Neuronal stem cell (in vitro differentiated cells): ENCODE data around the gene KCNT2.
"Not testable (repeated sequence)": the region's sequence is repeated elsewhere in the genome, so short reads cannot be mapped to it uniquely, and the experiment has no call there.

Source experiments
- DNase-seq: peaks from one replicate; pipeline ENCODE4 v3.0.0-alpha.2; 2013; ENCODE audit warnings: low spot score
- H2AFZ ChIP-seq: one replicate; pipeline ENCODE4 v1.6.1; 2013; ENCODE audit warnings: mild to moderate bottlenecking, low read length, inconsistent platforms
- H2AK5ac ChIP-seq: 2 replicates; pipeline ENCODE4 v1.6.1; 2013; ENCODE audit warnings: low read depth, mild to moderate bottlenecking, inconsistent platforms, low read length, moderate library complexity, mixed read lengths
- H2BK120ac ChIP-seq: 2 replicates; pipeline ENCODE4 v1.6.1; 2013; ENCODE audit warnings: low read depth, mild to moderate bottlenecking, inconsistent platforms, low read length, moderate library complexity, mixed read lengths
- H2BK12ac ChIP-seq: one replicate; pipeline ENCODE4 v1.6.1; 2013; ENCODE audit warnings: low read length, inconsistent platforms
- H2BK15ac ChIP-seq: 2 replicates; pipeline ENCODE4 v1.6.1; 2013; ENCODE audit warnings: mild to moderate bottlenecking, low read length, inconsistent platforms, mixed read lengths
- H2BK5ac ChIP-seq: one replicate; pipeline ENCODE4 v1.6.1; 2013; ENCODE audit warnings: inconsistent platforms, mild to moderate bottlenecking, low read length, moderate library complexity
- H3K14ac ChIP-seq: one replicate; pipeline ENCODE4 v1.6.1; 2013; ENCODE audit warnings: low read length, inconsistent platforms
- H3K18ac ChIP-seq: 2 replicates; pipeline ENCODE4 v1.6.1; 2013; ENCODE audit warnings: low read length, inconsistent platforms
- H3K23ac ChIP-seq: 2 replicates; pipeline ENCODE4 v1.6.1; 2013; ENCODE audit warnings: low read depth, mild to moderate bottlenecking, mixed read lengths, low read length, inconsistent platforms; ENCODE audit not compliant: poor library complexity
- H3K27ac ChIP-seq: replicated peaks from 3 replicates; pipeline ENCODE4 v1.5.1; 2013; ENCODE audit warnings: low read length, inconsistent platforms
- H3K27me3 ChIP-seq, 3 experiments: 2 replicates each; pipeline ENCODE4 v1.6.1; 2013; ENCODE audit warnings: low read length in 3 of 3, mild to moderate bottlenecking in 2 of 3, inconsistent platforms in 1 of 3, low read depth in 1 of 3, mixed read lengths in 1 of 3, moderate library complexity in 1 of 3; ENCODE audit not compliant: control insufficient read depth in 3 of 3, insufficient read depth in 3 of 3
- H3K36me3 ChIP-seq, 2 donors: replicated peaks in 1 of 2; 2 replicates each; pipeline ENCODE4 v1.6.1; 2013; ENCODE audit warnings: low read length in 2 of 2; ENCODE audit not compliant: control insufficient read depth in 2 of 2, insufficient read depth in 2 of 2
- H3K4ac ChIP-seq: 2 replicates; pipeline ENCODE4 v1.6.1; 2013; ENCODE audit warnings: inconsistent platforms, mild to moderate bottlenecking, low read length, moderate library complexity
- H3K4me1 ChIP-seq, 2 donors: 1 replicate in 1 of 2; 2 replicates in 1 of 2; pipeline ENCODE4 v1.6.1; 2013; ENCODE audit warnings: low read length in 2 of 2, low read depth in 1 of 2; ENCODE audit not compliant: control insufficient read depth in 2 of 2, insufficient read depth in 1 of 2
- H3K4me2 ChIP-seq: one replicate; pipeline ENCODE4 v1.6.1; 2013; ENCODE audit warnings: mild to moderate bottlenecking, low read length, inconsistent platforms; ENCODE audit not compliant: insufficient read depth, poor library complexity, severe bottlenecking
- H3K4me3 ChIP-seq, 2 donors: 2 replicates each; pipeline ENCODE4 v1.5.1; 2013; ENCODE audit warnings: low read length in 2 of 2, mild to moderate bottlenecking in 2 of 2, inconsistent platforms in 1 of 2, moderate library complexity in 1 of 2
- H3K79me1 ChIP-seq: one replicate; pipeline ENCODE4 v1.6.1; 2013; ENCODE audit warnings: low read depth, mild to moderate bottlenecking, inconsistent platforms, low read length, moderate library complexity
- H3K9ac ChIP-seq: one replicate; pipeline ENCODE4 v1.6.1; 2013; ENCODE audit warnings: mild to moderate bottlenecking, low read depth, low read length, inconsistent platforms; ENCODE audit not compliant: poor library complexity
- H3K9me3 ChIP-seq, 2 donors: replicated peaks in 1 of 2; 2 replicates each; pipeline versions ENCODE3 to v1.6.1; 2013; ENCODE audit warnings: low read length in 2 of 2, mild to moderate bottlenecking in 2 of 2, inconsistent platforms in 1 of 2, low read depth in 1 of 2, mixed read lengths in 1 of 2, moderate library complexity in 1 of 2; ENCODE audit not compliant: control insufficient read depth in 2 of 2, insufficient read depth in 1 of 2
- H4K8ac ChIP-seq: one replicate; pipeline ENCODE4 v1.6.1; 2013; ENCODE audit warnings: low read depth, mild to moderate bottlenecking, inconsistent platforms, low read length, moderate library complexity
- H4K91ac ChIP-seq: one replicate; pipeline ENCODE4 v1.6.1; 2013; ENCODE audit warnings: low read length, low read depth, mild to moderate bottlenecking, inconsistent platforms; ENCODE audit not compliant: poor library complexity
- WGBS, 2 donors: extraction: QIAGEN DNeasy Blood & Tissue Kit; methylation state at CpG; one replicate each; pipeline ENCODE4 v1.1.7; 2013; ENCODE audit warnings: missing lambda C conversion rate in 2 of 2, mixed read lengths in 1 of 2; ENCODE audit not compliant: insufficient read length in 2 of 2, insufficient replicate concordance in 1 of 2; ENCODE audit errors: extremely low coverage in 2 of 2; 5-methylcytosine and 5-hydroxymethylcytosine counted together

Gene KCNT2

GRCh38 chr1:196527919-196528318 is 80.3 kb downstream of the KCNT2 start:
- Histone ChIP-seq H3K14ac (no peak overlapping the region), H2AFZ (no peak overlapping the region), H3K4me1 (no peaks in the 10 kb centered on the region), H4K8ac (no peak overlapping the region), H3K27me3 (no peaks in the 10 kb centered on the region), H3K79me1 (no peaks in the 10 kb centered on the region), H3K9me3 (peaks cover 0 to under 1% of the 10 kb centered on the region in 2 donors), H3K18ac (no peak overlapping the region), H3K4ac (no peak overlapping the region), H2AK5ac (no peak overlapping the region), H2BK120ac (no peak overlapping the region), H3K9ac (no peak overlapping the region), H4K91ac (no peak overlapping the region), H3K36me3 (no peaks in the 10 kb centered on the region), H3K23ac (no peak overlapping the region), H2BK5ac (no peak overlapping the region), H2BK12ac (no peak overlapping the region), H3K4me3 (no peak overlapping the region), H2BK15ac (no peak overlapping the region), H3K4me2 (no peak overlapping the region), H3K27ac (no peak overlapping the region)
- no peak for DNase-seq
- no CpG with 5 or more reads among the region's 2 CpGs for WGBS, 2 donors

GRCh38 chr1:196522574-196523345 is 85.5 kb downstream of the KCNT2 start:
- not testable (repeated sequence) for H3K14ac ChIP-seq, H3K23ac ChIP-seq, DNase-seq, H4K8ac ChIP-seq, H2AK5ac ChIP-seq, H3K27me3 ChIP-seq, H2BK5ac ChIP-seq, H2BK15ac ChIP-seq, H3K4me2 ChIP-seq, H3K79me1 ChIP-seq, H2BK120ac ChIP-seq, H2BK12ac ChIP-seq, H3K27ac ChIP-seq, H3K4me3 ChIP-seq, H3K36me3 ChIP-seq, H2AFZ ChIP-seq, H3K9ac ChIP-seq, H3K18ac ChIP-seq, H4K91ac ChIP-seq, H3K4me1 ChIP-seq, H3K4ac ChIP-seq
- WGBS, 2 donors: no CpG with 5 or more reads among the region's 12 CpGs
- peaks cover 0 to 13% of the 10 kb centered on the region in 2 donors for H3K9me3 ChIP-seq

- H3K4ac ChIP-seq: no peak overlapping the region
- no peak overlapping the region for H2BK5ac ChIP-seq
- H2BK12ac ChIP-seq: no peak overlapping the region
- no peak overlapping the region for H4K91ac ChIP-seq
- no peak overlapping the region for H3K14ac ChIP-seq
- no peak overlapping the region for H3K9ac ChIP-seq
- H2BK120ac ChIP-seq: no peak overlapping the region
- peaks cover 0 to 10% of the 10 kb centered on the region in 2 donors for H3K9me3 ChIP-seq
- no peaks in the 10 kb centered on the region for H3K27me3 ChIP-seq
- H2AK5ac ChIP-seq: no peak overlapping the region
- no peaks in the 10 kb centered on the region for H3K4me1 ChIP-seq
- no peak overlapping the region for H4K8ac ChIP-seq
- DNase-seq: no peak
- no peak overlapping the region for H3K4me2 ChIP-seq
- no peak overlapping the region for H3K27ac ChIP-seq
- no peaks in the 10 kb centered on the region for H3K79me1 ChIP-seq
- H2BK15ac ChIP-seq: no peak overlapping the region
- H3K23ac ChIP-seq: no peak overlapping the region
- H3K36me3 ChIP-seq: no peaks in the 10 kb centered on the region
- H2AFZ ChIP-seq: no peak overlapping the region
- H3K4me3 ChIP-seq: no peak overlapping the region
- H3K18ac ChIP-seq: no peak overlapping the region
These were observed 91.0 kb downstream of the KCNT2 start for GRCh38 chr1:196517193-196517592.

- no peak for DNase-seq
- H3K23ac ChIP-seq: no peak overlapping the region
- H3K27me3 ChIP-seq: no peaks in the 10 kb centered on the region
- no peak overlapping the region for H2AK5ac ChIP-seq
- no peaks in the 10 kb centered on the region for H3K79me1 ChIP-seq
- H3K14ac ChIP-seq: no peak overlapping the region
- WGBS, 2 donors: no CpG with 5 or more reads among the region's 3 CpGs
- H2BK5ac ChIP-seq: no peak overlapping the region
- no peak overlapping the region for H2BK12ac ChIP-seq
- H3K36me3 ChIP-seq: no peaks in the 10 kb centered on the region
- H3K9me3 ChIP-seq: peaks cover 0 to 7% of the 10 kb centered on the region in 2 donors
- H3K18ac ChIP-seq: no peak overlapping the region
- H3K4ac ChIP-seq: no peak overlapping the region
- no peak overlapping the region for H3K4me2 ChIP-seq
- no peak overlapping the region for H4K91ac ChIP-seq
- no peak overlapping the region for H2BK15ac ChIP-seq
- no peak overlapping the region for H3K9ac ChIP-seq
- H2BK120ac ChIP-seq: no peak overlapping the region
- no peak overlapping the region for H2AFZ ChIP-seq
- H3K4me1 ChIP-seq: no peaks in the 10 kb centered on the region
- H4K8ac ChIP-seq: no peak overlapping the region
- no peak overlapping the region for H3K27ac ChIP-seq
- no peak overlapping the region for H3K4me3 ChIP-seq
These were observed 91.9 kb downstream of the KCNT2 start for GRCh38 chr1:196516373-196516772.
